GM19238 (cell line): Measurements from ENCODE around the gene ACD.
"Not testable (repeated sequence)": the region's sequence is repeated elsewhere in the genome, so short reads cannot be mapped to it uniquely, and the experiment has no call there.

Source experiments
- DNase-seq: peaks from one replicate; pipeline ENCODE4 v3.0.0; 2011; ENCODE audit warnings: low spot score; ENCODE audit not compliant: insufficient read length

ACD gene

DNA sequence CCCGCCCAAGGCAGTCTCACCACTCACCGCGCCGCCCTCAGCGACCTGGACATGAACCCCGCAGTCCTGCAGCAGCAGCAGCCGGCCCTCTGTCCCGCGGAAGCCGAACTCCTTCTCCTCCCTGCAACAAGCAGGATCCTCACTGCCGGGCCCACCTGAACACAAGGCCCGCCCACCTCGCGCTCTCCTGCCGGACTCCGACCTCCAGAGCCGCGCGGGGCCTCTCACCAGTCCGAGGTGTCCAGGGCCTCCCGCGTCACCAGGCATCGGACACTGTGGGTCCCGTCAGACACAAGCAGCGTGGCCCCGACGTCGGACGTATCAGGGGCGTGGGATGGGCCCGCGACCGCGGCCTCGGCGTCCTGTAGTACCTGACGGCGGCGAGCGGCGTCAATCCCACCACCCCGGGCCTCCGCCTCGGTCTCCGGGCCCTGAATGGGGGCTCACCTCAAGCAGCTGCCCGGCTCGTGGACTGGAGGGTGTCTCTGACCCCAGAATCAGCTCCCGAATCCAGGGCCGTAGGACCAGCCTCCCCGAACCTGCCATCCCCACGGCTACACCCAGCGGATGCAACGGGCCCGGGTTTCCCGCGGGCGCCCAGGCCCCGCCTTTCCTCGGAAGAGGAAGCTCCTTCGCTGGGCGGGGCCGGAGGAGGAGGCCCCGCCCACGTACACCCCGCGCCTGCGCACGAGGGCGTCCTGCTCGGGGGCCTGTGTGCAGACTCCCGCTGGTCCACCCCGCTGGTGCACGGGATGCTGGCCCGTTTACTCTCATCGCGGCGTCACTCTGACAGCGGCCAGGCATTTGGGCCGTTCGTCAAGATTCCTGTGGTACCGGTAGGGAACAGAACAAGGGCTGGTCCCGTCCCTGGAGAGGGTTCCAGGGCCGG is at the start of gene ACD:
TSS of gene ACD (minus strand) at position 586 of the 889 bp plus-strand sequence. CDS start at position 546, 40 bp downstream.
- peak; percentile 100 for DNase-seq

DNA sequence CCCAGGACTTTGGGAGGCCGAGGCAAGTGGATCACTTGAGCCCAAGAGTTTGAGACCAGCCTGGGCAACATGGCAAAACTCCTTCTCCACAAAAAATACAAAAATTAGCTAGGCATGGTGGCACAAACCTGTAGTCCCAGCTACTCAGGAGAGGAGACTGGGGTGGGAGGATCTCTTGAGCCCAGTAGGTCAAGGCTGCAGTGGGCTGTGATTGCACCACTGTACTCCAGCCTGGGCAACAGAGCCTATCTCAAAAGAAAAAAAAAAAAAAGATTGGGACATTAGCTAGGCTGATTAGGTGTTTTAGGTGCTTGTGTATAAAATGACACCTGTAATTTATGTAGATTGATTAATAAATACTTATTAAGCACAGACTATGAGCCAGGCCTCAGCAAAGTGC is 49.0 kb upstream of the ACD start:
- DNase-seq, result no peak

DNA sequence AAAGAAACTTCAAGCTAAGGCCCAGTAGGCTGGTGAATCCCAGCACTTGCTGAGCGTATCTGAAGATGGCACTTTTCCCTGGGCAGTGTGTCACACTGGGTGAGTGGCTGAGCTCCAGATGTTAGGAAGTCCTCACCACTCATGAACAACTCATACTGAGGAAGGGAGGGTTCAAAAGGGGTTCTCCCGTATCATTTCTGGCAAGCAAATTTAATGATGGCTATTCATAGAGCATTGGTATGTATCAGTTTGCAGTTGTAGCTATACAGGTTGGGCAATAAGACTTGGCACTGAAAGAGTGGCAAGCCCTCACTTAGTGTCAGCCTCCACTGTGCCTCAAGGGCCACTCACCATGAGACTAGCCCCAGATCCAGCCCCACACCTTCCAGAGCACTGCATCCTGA is 48.3 kb upstream of the ACD start:
- DNase-seq, result no peak

DNA sequence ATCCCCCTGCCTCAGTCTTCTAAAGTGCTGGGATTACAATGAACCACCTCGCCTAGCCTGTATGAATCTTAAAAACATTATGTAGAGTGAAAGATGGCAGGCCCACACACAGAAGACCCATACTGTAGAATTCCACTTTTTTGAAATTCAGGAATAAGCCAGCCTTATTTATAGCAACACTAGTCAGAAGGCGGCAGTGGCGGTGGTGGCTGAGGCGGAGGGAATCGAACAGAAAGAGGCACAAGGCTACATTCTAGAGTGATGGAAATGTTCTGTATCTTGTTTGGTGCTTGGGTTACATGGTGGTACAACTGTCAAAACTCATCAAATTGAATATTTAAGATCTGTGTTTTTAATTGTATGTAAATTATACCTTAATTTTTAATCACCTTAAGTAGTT is 47.7 kb upstream of the ACD start:
- no peak for DNase-seq

DNA sequence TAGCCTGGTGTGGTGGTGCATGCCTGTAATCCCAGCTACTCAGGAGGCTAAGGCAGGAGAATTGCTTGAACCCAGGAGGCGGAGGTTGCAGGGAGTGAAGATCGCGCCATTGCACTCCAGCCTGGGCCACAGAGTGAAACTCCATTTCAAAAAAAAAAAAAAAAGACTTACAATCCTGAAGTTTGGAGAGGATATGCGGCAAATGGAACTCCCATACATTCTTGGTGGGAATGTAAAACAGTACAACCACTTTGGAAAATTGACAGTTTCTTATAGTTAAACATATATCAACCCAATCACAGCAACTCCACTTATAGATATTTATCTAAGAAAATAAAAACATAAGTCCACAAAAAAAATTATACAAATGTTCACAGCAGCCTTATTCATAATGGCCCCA is 47.1 kb upstream of the ACD start:
- no peak for DNase-seq

DNA sequence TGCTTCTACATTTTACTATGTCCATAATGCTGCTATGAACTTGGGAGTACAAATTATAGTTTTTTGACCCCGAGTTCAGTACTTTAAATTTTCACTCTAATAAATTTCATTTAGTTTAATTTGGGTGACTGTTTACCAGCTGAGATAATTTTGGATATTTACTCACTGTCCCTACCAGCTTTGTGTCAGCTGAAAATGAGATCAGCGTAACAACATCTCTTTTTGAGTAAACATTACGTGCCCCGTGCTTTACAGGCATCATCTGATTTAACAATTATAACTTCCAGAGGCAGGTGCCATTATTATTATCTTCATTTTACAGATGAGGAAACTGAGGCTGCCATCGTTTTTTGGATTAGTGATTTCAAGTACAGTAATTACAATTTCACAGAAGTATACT is 44.0 kb upstream of the ACD start:
- DNase-seq, result no peak

DNA sequence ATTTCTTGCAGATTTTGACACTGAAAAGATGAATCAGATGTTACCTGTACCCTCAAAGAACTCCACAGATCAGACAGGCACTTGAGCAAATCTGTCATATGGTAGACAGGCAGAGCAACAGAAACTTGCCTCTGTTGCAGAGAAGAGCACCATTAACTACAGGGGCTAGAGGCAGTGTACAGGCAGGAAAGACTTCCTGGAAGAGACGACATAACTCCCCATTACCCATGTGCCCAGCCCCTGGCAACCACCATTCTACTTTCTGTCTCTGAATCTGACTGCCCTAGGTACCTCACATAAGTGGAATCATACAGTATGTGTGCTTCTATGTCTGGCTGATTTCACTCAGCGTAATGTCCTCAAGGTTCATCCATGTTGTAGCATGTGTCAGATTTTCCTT is 43.6 kb upstream of the ACD start:
- no peak for DNase-seq

DNA sequence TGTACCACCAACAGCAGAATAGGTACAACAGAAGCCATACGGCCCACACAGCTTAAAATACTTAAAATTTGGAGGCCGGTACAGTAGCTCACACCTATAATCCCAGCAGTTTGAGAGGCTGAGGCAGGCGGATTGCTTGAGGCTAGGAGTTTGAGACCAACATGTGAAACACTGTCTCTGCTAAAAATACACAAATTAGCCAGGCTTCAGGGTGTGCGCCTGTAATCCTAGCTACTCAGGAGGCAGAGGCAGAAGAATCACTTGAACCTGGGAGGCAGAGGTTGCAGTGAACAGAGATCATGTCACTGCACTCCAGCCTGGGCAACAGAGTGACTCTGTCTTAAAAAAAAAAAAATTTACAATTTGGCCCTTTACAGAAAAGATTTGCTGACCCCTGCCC is 42.1 kb upstream of the ACD start:
- DNase-seq, result no peak

DNA sequence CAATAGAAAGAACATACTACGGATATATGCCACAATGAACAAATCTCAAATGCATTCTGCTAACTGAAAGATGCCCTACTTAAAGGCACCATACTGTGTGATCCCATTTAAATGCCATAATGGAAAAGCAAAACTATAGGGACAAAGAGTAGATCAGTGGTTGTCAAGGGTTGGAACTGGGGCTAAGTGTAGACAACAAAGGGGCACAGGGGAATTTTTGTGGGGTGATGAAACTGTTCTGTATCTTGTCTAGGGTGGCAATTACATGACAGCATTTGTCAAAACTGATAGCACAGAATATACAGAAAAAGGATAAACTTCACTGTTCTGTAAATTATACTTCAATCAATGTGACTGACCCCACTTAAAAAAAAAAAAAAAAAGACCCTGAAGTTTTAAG is 41.4 kb upstream of the ACD start:
- DNase-seq, result no peak

DNA sequence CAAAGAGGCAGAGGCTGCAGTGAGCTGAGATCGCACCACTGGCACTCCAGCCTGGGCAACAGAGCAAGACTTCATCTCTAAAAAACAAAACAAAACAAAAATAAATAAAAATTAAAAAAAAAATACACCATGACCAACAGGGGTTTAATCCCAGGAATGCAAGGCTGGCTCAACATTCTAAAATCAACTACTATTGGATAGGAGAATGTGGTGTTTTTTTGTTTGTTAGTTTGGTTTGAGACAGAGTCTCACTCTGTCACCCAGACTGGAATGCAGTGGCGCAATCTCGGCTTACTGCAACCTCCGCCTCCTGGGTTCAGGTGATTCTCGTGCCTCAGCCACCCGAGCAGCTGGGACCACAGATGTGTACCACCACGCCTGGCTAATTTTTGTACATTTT is 39.2 kb upstream of the ACD start:
- no peak for DNase-seq

DNA sequence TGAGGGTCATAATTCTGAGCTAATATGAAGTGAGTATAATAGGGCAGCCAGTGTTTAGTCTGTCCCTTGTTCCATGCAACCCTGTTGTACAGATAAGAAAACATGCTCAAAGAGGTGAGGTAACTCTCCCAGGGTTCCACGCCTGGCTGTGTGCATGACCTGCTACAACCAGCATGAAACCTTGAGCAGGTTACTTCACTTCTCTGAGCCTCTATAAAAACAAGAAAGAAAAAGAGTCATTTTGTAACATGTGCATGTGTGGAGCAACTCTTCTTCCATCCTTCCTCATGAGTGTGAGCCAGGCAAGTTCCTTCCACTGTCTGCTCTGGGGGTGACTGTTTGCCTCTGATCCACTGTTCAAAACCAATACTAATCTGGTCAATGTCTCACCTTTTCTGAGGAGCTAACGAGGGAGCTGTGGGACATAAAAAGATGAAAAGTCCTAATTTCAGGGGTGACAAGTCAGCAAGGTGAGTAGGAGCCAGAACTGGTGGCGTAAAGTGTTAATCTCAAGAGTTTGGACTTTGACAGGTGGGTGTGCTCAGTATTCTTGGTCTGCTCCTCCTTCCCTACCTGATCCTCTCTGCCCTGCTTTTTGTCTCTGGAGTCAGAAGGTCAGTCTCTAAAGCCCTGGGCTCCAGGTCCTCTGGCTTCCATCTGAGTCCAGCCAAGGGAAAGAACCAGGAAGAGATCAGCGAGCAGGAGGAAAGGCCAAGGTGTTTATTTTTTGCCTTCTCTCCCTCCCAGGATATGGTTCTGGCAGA is 37.5 kb upstream of the ACD start:
- DNase-seq, result no peak

DNA sequence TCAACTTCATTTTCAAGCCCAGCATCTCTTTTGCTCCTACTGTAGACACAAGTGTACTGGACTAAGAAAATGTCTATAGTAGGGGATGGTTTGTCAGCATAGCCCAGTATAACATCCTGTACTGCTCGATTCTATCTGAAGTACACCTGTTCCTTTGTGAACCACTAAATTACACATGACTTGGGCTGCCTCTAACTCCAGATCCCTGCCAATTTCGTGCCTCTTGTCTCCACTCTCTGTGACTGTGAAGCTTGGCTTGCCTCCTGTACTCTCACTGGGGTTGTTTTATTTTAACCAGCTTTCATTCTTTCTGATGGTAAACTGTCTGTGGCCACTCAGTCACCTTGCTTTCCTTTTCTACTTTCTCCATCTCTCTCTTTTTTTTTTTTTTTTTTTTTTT is 34.6 kb upstream of the ACD start:
- no peak for DNase-seq

DNA sequence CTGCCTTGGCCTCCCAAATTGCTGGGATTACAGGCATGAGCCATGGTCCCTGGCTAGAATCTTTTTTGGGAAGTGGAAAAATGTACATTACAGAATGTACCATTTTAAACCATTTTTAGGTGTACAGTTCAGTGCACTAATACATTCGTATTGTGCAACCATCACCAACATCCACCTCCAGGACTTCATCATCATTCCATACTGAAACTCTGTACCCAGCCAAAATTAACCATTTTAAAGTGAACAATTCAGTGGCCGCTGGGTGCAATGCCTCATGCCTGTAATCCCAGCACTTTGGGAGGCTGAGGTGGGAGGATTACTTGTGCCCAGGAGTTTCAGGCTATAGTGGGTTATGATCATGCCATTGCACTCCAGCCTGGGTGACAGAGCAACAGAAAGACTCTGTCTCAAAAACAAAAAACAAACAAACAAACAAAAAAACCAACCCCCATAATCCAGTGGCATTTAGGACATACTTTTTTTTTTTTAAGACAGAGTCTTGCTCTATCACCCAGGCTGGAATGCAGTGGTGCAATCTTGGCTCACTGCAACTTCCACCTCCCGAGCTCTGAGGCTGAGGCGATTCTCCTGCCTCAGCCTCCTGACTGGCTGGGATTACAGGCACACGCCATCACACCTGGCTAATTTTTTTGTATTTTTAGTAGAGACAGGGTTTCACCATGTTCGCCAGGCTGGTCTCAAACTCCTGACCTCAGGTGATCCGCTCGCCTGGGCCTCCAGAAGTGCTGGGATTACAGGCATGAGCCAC is 33.6 kb upstream of the ACD start:
- not testable (repeated sequence) for DNase-seq

DNA sequence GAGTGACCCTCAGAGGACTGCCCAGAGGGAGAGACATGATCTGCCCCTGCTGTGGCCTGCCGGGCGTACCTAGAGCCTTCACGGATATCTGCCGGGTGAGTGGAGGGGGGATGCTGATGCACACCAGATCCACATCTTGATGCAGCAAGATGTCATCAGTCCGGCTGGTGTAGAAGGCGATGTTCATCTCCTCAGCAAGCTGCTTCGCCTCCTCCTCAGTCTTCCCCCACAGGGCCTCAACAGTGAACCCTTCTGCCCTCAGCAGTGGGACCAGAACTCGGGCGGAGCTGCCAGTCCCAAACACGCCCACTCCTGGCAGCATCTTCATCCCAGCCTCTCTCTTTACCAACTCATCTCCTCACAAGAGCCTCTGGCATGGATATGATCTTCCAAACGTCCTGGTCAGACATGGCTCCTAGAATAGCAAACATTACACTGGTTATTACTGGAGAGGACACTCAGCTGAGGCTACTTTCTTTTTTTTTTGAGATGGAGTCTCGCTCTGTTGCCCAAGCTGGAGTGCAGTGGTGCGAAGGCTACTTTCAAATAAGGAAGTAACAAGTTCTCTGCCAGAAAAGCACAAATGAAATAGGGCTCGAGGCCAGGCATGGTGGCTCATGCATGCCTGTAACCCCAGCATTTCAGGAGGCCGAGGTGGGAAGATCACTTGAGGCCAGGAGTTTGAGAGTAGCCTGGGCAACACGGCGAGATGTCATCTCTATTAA is 25.5 kb upstream of the ACD start:
- DNase-seq, result no peak

DNA sequence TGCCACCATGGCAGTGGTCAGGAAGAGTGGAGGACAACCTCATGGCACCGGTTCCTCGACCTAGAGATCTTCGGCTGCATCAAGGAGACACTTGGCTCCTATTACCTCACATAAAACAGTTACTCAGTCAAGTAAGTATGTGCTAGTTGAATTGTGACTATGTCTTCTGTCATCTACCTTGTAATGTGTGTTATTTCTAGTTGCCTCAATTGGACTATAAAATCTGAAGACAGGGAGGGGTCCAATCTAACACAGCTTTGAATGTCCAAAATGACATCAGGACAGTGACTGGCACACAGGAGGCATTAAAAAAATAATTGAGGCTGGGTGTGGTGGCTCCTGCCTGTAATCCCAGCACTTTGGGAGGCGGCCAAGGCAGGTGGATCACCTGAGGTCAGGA is 23.7 kb upstream of the ACD start:
- no peak for DNase-seq

DNA sequence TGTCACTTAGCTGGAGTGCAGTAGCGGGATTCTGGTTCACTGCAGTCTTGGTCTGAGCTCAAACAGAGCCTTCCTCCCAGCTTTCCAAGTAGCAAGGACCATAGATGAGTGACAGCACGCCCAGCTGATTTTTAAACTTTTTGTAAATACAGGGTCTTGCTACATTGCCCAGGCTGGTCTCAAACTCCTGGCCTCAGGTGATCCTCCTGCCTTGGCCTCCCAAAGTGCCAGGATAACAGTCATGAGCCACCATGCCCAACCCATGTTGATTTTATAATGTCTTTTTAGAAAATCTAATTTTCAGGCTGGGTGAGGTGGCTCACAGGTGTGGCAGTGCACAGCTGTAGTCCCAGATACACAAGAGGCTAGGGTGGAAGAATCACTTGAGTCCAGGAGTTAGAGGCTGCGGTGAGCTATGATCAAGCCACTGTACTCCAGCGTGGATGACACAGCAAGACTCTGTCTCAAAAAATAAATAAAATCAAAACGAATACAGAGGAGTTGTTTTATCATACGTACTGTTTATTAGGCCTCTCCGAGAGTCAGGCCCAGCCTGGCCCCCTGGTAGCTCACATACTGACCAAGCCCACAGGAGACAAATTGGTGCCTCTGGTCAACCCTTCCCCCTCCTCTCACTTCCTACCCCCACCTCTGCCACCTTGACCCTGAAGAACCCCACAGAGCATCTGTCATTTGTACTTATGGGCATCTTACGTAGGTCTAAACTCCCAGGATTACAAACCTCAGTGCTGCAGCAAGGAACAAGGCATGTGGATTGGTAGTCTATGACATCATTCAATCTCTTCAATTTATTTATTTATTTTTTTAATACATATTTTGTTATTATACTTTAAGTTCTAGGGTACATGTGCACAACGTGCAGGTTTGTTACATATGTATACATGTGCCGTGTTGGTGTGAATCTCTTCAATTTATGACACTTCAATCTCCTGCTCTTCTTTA is 20.2 kb upstream of the ACD start:
- DNase-seq, result no peak

DNA sequence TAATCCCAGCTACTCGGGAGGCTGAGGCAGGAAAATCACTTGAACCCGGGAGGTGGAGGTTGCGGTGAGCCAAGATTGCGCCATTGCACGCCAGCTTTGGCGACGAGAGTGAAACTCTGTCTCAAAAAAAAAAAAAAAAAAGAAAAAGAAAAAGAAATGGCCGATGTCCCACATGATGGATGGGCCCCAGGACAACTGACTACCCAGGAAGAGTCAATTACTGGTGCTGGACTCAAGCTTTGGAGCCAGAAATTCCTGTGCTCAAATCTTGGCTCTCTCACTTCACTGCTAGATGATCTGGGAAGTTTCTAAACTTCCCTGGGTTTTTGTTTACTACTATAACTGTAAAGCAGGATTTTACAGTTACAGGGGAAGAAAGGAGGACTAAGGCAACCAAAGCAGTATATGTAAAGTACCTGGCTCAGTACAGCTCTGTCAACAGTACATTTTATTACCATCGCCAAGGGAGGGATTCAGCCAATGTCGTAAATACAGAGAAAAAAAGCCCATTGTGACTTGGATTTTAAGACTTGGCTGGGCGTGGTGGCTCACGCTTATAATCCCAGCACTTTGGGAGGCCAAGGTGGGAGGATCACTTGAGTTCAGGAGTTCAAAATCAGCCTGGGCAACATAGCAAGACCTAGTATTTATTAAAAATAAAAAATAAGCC is 18.4 kb upstream of the ACD start:
- DNase-seq, result no peak

DNA sequence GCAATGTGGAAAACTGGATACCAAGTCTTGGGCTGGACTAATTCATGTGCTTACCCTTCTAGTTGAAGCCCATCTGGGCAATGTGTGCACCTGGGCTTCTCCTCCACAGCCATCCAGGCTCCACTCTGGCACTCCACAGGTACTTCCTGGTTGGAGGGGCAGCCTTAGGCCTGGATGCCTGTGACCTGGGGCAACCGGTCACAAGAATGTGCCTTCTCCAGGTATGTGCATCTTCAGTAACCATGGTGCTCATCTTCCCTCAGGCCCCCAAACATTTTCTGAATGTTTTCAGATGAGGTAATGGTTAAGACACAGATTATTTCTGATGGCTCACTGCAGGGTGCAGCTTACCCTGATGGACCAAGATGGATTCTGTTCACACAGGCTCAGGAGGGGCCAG is 17.7 kb upstream of the ACD start:
- no peak for DNase-seq

DNA sequence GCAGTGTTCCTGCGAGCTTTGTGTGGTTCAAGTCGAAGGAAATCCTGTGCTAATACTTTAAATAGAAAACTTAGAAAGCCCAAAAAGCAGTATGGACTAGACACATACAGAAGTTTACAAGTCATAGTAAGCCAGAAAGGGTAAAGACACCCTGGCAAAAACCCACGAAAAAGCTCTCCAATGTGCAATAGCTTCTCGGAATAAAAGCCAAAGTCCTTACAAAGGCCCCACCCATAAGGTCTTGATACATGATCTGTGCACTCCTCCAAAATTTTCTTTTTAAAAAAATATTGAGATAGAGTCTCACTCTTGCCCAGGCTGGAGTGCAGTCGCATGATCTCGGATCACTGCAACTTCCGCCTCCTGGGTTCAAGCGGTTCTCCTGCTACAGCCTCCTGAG is 16.9 kb upstream of the ACD start:
- DNase-seq, result no peak

DNA sequence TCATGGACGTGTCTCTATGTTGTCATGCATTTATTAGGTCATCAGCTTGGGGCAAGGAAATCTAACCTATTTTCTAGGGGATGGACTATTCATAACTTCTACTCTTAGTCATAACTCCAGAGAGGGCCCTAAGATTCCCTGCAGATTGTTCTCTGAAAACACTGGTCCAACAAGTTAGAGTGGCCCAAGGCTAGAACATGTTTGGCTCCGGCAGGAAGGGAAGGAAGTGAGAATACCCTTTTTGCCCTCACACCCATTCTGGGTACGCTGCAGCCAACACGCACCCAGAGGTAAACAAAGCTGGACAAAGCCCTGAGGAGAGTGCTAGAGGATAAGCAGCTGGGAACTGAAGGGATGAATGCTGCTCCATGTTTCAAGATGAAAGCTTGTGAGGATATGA is 16.5 kb upstream of the ACD start:
- DNase-seq, result no peak
